ENCODE measurements around the gene BCL11B.

The BCL11B gene

GRCh38 chr14:99121319-99121875 is 150.6 kb downstream of the BCL11B start:
- ATAC-seq, result no peak
- TF ChIP-seq ESRRG (CRISPR knock-in tag; IDR thresholded peaks at IDR 0.05) (no peak), ZNF70 (CRISPR knock-in tag; IDR thresholded peaks at IDR 0.05) (no peak), CREB5 (CRISPR knock-in tag; IDR thresholded peaks at IDR 0.05; ENCODE audit: low read depth) (no peak), ARNTL (CRISPR knock-in tag; IDR thresholded peaks at IDR 0.05; ENCODE audit: borderline replicate concordance, low read depth) (no peak), TSHZ2 (CRISPR knock-in tag; IDR thresholded peaks at IDR 0.05) (no peak), POU6F1 (CRISPR knock-in tag; IDR thresholded peaks at IDR 0.05; ENCODE audit: borderline replicate concordance, low read depth) (no peak), ISL1 (CRISPR knock-in tag; IDR thresholded peaks at IDR 0.05) (no peak), ZFP3 (CRISPR knock-in tag; IDR thresholded peaks at IDR 0.05) (no peak)

- TF ChIP-seq GLIS3 (CRISPR knock-in tag; IDR thresholded peaks at IDR 0.05) (no peak), OSR1 (CRISPR knock-in tag; IDR thresholded peaks at IDR 0.05) (no peak), TSHZ2 (CRISPR knock-in tag; IDR thresholded peaks at IDR 0.05) (no peak), POU6F1 (CRISPR knock-in tag; IDR thresholded peaks at IDR 0.05; ENCODE audit: borderline replicate concordance, low read depth) (no peak), TCF4 (CRISPR knock-in tag; IDR thresholded peaks at IDR 0.05; ENCODE audit: borderline replicate concordance) (no peak), ISL1 (CRISPR knock-in tag; IDR thresholded peaks at IDR 0.05) (no peak), CREB5 (CRISPR knock-in tag; IDR thresholded peaks at IDR 0.05; ENCODE audit: low read depth) (no peak), ESRRG (CRISPR knock-in tag; IDR thresholded peaks at IDR 0.05) (no peak), ZFP30 (CRISPR knock-in tag; IDR thresholded peaks at IDR 0.05) (no peak), ZNF565 (CRISPR knock-in tag; conservative IDR thresholded peaks at IDR 0.05; ENCODE audit: low read depth) (no peak), ZNF8 (CRISPR knock-in tag; IDR thresholded peaks at IDR 0.05) (no peak), BACH2 (CRISPR knock-in tag; IDR thresholded peaks at IDR 0.05; ENCODE audit: borderline replicate concordance) (no peak), PPARA (CRISPR knock-in tag; IDR thresholded peaks at IDR 0.05; ENCODE audit: borderline replicate concordance) (no peak), RARB (CRISPR knock-in tag; IDR thresholded peaks at IDR 0.05) (no peak), ZC3H10 (CRISPR knock-in tag; IDR thresholded peaks at IDR 0.05) (no peak), ZNF70 (CRISPR knock-in tag; IDR thresholded peaks at IDR 0.05) (no peak), CSRNP3 (CRISPR knock-in tag; IDR thresholded peaks at IDR 0.05) (no peak), ZFP3 (CRISPR knock-in tag; IDR thresholded peaks at IDR 0.05) (no peak)
- no peak for ATAC-seq
These were observed 151.3 kb downstream of the BCL11B start for GRCh38 chr14:99120526-99121318.
